ENCODE measurements around the gene OPCML. TPM values are rescaled to one million over a fixed set of nuclear protein-coding genes. Genes with fewer than 3 reads are reported as not detected.

OPCML gene
- total and polyA plus RNA-seq, 2 donors from 2014 or later = 0.77 to 1.1 TPM

DNA sequence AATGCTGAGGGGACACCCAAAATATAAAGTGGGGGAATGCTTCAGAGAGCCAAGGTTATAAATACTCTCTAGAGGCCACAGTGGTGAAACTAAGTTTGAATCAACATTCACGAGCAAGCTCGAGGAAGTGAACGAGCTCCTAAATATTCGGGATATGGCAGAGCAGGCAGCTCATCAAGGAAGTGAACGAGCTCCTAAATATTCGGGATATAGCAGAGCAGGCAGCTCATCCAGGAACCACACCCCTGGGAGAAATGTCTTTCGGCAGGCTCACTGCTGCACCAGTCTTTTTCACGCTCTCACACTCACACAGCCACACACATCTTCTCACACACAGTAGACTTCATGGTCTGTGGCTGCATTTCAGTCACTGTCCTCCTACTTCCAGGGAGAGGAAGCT lies 787.5 kb downstream of the OPCML start:
- no peak overlapping the region for H3K9ac ChIP-seq (ENCODE audit: low read length in 3 of 3)
- no peak for FAIRE-seq
- TF ChIP-seq CTCF (IDR thresholded peaks at IDR 0.05; ENCODE audit: borderline replicate concordance, extremely low read depth, insufficient read depth) = no peak

DNA sequence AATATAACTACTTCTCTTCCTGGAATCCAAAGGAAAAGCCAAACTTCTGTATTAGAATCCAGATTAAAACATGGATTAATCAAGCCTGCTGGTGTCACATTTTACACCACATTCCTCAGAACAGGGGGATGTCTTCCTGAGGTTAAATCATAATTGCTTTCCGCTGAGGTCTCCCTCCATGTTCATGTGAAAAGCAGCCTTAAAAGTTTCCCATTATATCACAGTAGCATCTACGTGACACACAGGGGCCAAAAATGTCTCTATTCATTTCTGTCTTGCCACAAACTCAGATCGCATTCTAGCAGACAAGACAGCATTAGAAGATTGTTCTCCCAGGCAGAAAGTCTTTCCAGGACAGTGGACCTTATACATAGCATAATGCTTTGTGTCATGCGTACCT lies 788.7 kb downstream of the OPCML start:
- H3K4me1 ChIP-seq (ENCODE audit: control insufficient read depth in 2 of 3, insufficient read depth in 2 of 3, low read depth in 1 of 3, low read length in 3 of 3) = no peaks in the 10 kb centered on the region
- no peaks in the 10 kb centered on the region for H3K36me3 ChIP-seq (ENCODE audit: control insufficient read depth in 2 of 3, insufficient read depth in 3 of 3, low read length in 3 of 3)
- H3K9me3 ChIP-seq (ENCODE audit: control insufficient read depth in 2 of 3, insufficient read depth in 1 of 3, low read length in 3 of 3) = no peaks in the 10 kb centered on the region
- DNase-seq = no peak
- no peak overlapping the region for H3K4me3 ChIP-seq (ENCODE audit: low read length in 3 of 3)
- no peak overlapping the region for H3K27ac ChIP-seq (ENCODE audit: low read depth in 2 of 2, low read length in 2 of 2)
- no peak overlapping the region for H3K9ac ChIP-seq (ENCODE audit: low read length in 3 of 3)
- H3K27me3 ChIP-seq (ENCODE audit: control insufficient read depth, insufficient read depth, low read length) = no peaks in the 10 kb centered on the region
- TF ChIP-seq CTCF (IDR thresholded peaks at IDR 0.05; ENCODE audit: borderline replicate concordance, extremely low read depth, insufficient read depth) = no peak
- FAIRE-seq = no peak
- intact Hi-C loops (cut with DNase I) = no loop called here

More for the DNA sequence above, 787.5 kb downstream of the OPCML start:
- no peak overlapping the region for H3K27ac ChIP-seq (ENCODE audit: low read depth in 2 of 2, low read length in 2 of 2)
- H3K4me1 ChIP-seq (ENCODE audit: control insufficient read depth in 2 of 3, insufficient read depth in 2 of 3, low read depth in 1 of 3, low read length in 3 of 3) = no peaks in the 10 kb centered on the region
- no peak for DNase-seq
- H3K4me3 ChIP-seq (ENCODE audit: low read length in 3 of 3) = no peak overlapping the region
- no peaks in the 10 kb centered on the region for H3K27me3 ChIP-seq (ENCODE audit: control insufficient read depth, insufficient read depth, low read length)
- no peaks in the 10 kb centered on the region for H3K9me3 ChIP-seq (ENCODE audit: control insufficient read depth in 2 of 3, insufficient read depth in 1 of 3, low read length in 3 of 3)
- H3K36me3 ChIP-seq (ENCODE audit: control insufficient read depth in 2 of 3, insufficient read depth in 3 of 3, low read length in 3 of 3) = no peaks in the 10 kb centered on the region
- intact Hi-C loops (cut with DNase I) = no loop called here

DNA sequence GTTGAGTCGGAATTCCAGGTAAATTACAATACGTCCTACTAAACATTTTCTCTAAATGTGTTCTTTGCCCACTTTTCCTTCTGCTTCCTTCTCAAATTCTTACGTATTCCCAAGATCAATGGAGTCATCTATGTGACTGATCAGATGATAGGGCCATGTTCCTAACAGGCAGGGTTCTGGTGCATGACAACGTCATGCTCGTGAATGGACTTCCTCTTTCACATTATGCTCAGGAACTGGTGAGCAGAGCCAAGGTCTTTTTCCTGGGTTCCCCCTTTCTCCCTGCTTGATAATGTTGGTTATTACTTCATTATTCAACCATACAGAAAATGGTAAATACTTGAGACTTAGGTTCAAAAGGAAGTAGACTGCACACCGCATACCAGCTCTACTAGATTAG lies 789.4 kb downstream of the OPCML start:
- Histone ChIP-seq H3K27ac (ENCODE audit: low read depth in 2 of 2, low read length in 2 of 2) (no peak overlapping the region), H3K4me3 (ENCODE audit: low read length in 3 of 3) (no peak overlapping the region), H3K36me3 (ENCODE audit: control insufficient read depth in 2 of 3, insufficient read depth in 3 of 3, low read length in 3 of 3) (no peaks in the 10 kb centered on the region), H3K4me1 (ENCODE audit: control insufficient read depth in 2 of 3, insufficient read depth in 2 of 3, low read depth in 1 of 3, low read length in 3 of 3) (no peaks in the 10 kb centered on the region), H3K9me3 (ENCODE audit: control insufficient read depth in 2 of 3, insufficient read depth in 1 of 3, low read length in 3 of 3) (no peaks in the 10 kb centered on the region), H3K9ac (ENCODE audit: low read length in 3 of 3) (no peak overlapping the region), H3K27me3 (ENCODE audit: control insufficient read depth, insufficient read depth, low read length) (no peaks in the 10 kb centered on the region)
- intact Hi-C loops (cut with DNase I) = no loop called here
- DNase-seq (no peak), FAIRE-seq (no peak)
- TF ChIP-seq CTCF (IDR thresholded peaks at IDR 0.05; ENCODE audit: borderline replicate concordance, extremely low read depth, insufficient read depth) = no peak

- FAIRE-seq = no peak
- no peak overlapping the region for H3K4me3 ChIP-seq (ENCODE audit: low read length in 3 of 3)
- intact Hi-C loops (cut with DNase I) = no loop called here
- no peak overlapping the region for H3K27ac ChIP-seq (ENCODE audit: low read depth in 2 of 2, low read length in 2 of 2)
- DNase-seq = no peak
- no peak for TF ChIP-seq CTCF (IDR thresholded peaks at IDR 0.05; ENCODE audit: borderline replicate concordance, extremely low read depth, insufficient read depth)
- H3K36me3 ChIP-seq (ENCODE audit: control insufficient read depth in 2 of 3, insufficient read depth in 3 of 3, low read length in 3 of 3) = no peaks in the 10 kb centered on the region
- no peaks in the 10 kb centered on the region for H3K9me3 ChIP-seq (ENCODE audit: control insufficient read depth in 2 of 3, insufficient read depth in 1 of 3, low read length in 3 of 3)
- no peaks in the 10 kb centered on the region for H3K27me3 ChIP-seq (ENCODE audit: control insufficient read depth, insufficient read depth, low read length)
- no peaks in the 10 kb centered on the region for H3K4me1 ChIP-seq (ENCODE audit: control insufficient read depth in 2 of 3, insufficient read depth in 2 of 3, low read depth in 1 of 3, low read length in 3 of 3)
- no peak overlapping the region for H3K9ac ChIP-seq (ENCODE audit: low read length in 3 of 3)
Observed at GRCh38 chr11:132734217-132734616, 798.1 kb downstream of the OPCML start.

Measured in kidney (tissue), 14 donors.